ENCODE data around the gene GIGYF2. TPM values are rescaled to one million over a fixed set of nuclear protein-coding genes. Genes with fewer than 3 reads are reported as not detected.
A peak's percentile ranks its signal among the peaks of the same experiment; 100 is the strongest.

GIGYF2 gene
- total RNA-seq, 1 donor from 2014 or later = 46.7 TPM

- DNase-seq (ENCODE audit: low read depth) = no peak
- H3K27me3 ChIP-seq (ENCODE audit: control insufficient read depth, insufficient read depth, low read length) = no peaks in the 10 kb centered on the region
- TF ChIP-seq, protein P1, sequence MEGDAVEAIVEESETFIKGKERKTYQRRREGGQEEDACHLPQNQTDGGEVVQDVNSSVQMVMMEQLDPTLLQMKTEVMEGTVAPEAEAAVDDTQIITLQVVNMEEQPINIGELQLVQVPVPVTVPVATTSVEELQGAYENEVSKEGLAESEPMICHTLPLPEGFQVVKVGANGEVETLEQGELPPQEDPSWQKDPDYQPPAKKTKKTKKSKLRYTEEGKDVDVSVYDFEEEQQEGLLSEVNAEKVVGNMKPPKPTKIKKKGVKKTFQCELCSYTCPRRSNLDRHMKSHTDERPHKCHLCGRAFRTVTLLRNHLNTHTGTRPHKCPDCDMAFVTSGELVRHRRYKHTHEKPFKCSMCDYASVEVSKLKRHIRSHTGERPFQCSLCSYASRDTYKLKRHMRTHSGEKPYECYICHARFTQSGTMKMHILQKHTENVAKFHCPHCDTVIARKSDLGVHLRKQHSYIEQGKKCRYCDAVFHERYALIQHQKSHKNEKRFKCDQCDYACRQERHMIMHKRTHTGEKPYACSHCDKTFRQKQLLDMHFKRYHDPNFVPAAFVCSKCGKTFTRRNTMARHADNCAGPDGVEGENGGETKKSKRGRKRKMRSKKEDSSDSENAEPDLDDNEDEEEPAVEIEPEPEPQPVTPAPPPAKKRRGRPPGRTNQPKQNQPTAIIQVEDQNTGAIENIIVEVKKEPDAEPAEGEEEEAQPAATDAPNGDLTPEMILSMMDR (IDR thresholded peaks at IDR 0.05; ENCODE audit: insufficient read depth, low read length, poor library complexity, severe bottlenecking) = no peak
- H3K36me3 ChIP-seq (ENCODE audit: control insufficient read depth, insufficient read depth, low read length) = peaks cover 2% of the 10 kb centered on the region
- no peak overlapping the region for H3K4me3 ChIP-seq (ENCODE audit: low read depth, low read length)
Observed at GRCh38 chr2:232852676-232853075, 155.5 kb downstream of the GIGYF2 start.

DNA sequence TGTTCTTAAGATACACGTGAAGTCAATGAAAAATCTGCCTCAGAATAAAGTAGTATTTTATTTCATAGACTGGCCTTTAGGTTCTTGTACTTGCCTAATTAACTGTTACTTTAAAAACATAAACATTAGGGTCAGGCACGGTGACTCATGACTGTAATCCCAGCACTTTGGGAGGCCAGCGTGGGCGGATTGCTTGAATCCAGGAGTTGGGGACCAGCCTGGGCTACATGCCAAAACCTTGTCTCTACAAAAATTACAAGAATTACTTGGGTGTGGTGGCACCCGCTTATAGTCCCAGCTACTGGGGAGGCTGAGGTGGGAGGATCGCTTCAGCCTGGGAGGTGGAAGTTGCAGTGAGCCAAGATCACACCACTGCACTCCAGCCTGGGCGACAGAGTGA lies 157.0 kb downstream of the GIGYF2 start:
- H3K27me3 ChIP-seq (ENCODE audit: control insufficient read depth, insufficient read depth, low read length) = no peaks in the 10 kb centered on the region
- no peak for DNase-seq (ENCODE audit: low read depth)
- H3K4me3 ChIP-seq (ENCODE audit: low read depth, low read length) = no peak overlapping the region
- H3K36me3 ChIP-seq (ENCODE audit: control insufficient read depth, insufficient read depth, low read length) = peaks cover 2% of the 10 kb centered on the region
- TF ChIP-seq, protein P1 (IDR thresholded peaks at IDR 0.05; ENCODE audit: insufficient read depth, low read length, poor library complexity, severe bottlenecking) = no peak

DNA sequence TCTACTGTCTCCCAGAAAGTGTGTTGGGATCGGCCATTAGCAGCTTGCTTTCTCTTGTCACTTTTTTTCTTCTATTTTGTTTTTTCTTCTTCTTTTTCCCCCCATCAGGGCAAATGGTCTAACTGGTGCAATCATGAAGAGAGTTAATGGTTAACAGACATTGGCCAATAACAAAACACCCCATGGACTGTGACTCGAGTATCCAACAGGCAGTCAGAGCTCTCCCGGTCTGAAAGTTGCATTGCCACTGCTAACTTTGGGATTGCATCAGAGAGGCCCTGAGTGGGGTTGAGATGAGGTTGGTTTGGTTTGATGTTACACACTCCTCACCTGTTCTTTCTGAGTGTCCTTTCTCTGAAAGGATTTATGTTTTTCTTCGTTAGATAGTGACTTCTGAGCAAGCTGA lies 160.0 kb downstream of the GIGYF2 start:
- H3K27me3 ChIP-seq (ENCODE audit: control insufficient read depth, insufficient read depth, low read length) = no peaks in the 10 kb centered on the region
- peak; percentile 66 for DNase-seq (ENCODE audit: low read depth)
- peaks cover 1% of the 10 kb centered on the region for H3K36me3 ChIP-seq (ENCODE audit: control insufficient read depth, insufficient read depth, low read length)
- TF ChIP-seq, protein P1 (IDR thresholded peaks at IDR 0.05; ENCODE audit: insufficient read depth, low read length, poor library complexity, severe bottlenecking) = no peak
- H3K4me3 ChIP-seq (ENCODE audit: low read depth, low read length) = no peak overlapping the region

DNA sequence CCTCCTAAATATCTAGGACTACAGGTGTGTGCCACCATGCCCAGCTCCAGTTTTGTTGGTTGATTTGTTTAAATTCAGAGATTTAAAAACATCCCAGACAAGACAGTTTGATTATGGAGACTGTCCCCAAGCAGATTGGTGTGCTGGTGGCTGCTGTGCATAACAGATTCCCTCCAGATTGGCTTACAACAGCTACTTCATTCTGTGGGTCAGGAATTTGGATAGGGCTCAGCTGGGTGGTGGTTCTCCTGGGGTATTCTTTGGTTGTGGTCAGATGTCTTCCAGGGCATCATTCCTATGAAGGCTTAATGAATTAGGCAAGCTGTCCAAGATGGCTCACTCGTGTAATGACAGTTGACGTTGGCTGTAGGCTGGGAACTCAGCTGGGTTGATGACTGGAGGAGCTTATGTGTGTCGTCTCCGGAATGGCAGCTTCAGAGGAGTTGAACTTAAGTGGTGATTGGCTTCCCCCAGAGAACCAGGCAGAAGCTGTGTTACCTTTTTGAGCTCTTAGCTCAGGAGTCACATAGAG lies 162.3 kb downstream of the GIGYF2 start:
- peaks cover 1% of the 10 kb centered on the region for H3K36me3 ChIP-seq (ENCODE audit: control insufficient read depth, insufficient read depth, low read length)

DNA sequence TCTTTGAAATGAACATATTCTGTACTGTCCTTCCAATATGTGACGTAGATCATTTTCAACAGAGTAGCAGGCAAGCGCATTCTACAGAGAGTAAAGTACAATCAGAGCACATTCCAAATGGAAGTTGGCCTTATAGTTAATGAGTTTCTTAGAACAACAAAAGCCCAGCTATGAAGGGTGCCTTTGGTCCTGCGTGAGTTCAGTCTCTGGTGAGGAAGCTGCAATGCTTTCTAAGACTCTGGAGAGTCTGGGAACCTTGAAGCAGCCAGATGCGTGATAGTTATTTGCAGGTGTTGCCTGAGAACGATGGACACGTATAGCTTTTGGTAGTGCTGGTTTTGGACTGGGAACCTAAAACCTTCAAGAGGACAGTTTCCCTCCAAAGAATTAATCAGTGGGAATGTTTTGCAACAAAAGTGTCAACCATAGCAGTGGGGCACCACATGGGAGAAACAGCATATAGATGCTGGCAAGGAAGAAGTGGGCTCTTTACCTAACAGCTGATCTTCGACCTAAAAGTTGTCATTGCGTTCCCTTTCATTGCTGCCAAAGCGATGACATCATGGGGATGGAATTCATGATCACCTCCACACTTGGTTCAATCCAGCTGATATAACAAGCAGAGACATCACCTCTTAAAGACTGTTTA lies 163.6 kb downstream of the GIGYF2 start:
- no peaks in the 10 kb centered on the region for H3K27me3 ChIP-seq (ENCODE audit: control insufficient read depth, insufficient read depth, low read length)
- DNase-seq (ENCODE audit: low read depth) = no peak
- TF ChIP-seq, protein P1 (IDR thresholded peaks at IDR 0.05; ENCODE audit: insufficient read depth, low read length, poor library complexity, severe bottlenecking) = no peak
- H3K36me3 ChIP-seq (ENCODE audit: control insufficient read depth, insufficient read depth, low read length) = peaks cover 1% of the 10 kb centered on the region
- no peak overlapping the region for H3K4me3 ChIP-seq (ENCODE audit: low read depth, low read length)

More for the DNA sequence above, 162.3 kb downstream of the GIGYF2 start:
- TF ChIP-seq, protein P1 (IDR thresholded peaks at IDR 0.05; ENCODE audit: insufficient read depth, low read length, poor library complexity, severe bottlenecking) = no peak
- no peak overlapping the region for H3K4me3 ChIP-seq (ENCODE audit: low read depth, low read length)
- no peaks in the 10 kb centered on the region for H3K27me3 ChIP-seq (ENCODE audit: control insufficient read depth, insufficient read depth, low read length)
- no peak for DNase-seq (ENCODE audit: low read depth)

GRCh38 chr2:232861353-232861752 lies 164.2 kb downstream of the GIGYF2 start:
- no peak overlapping the region for H3K4me3 ChIP-seq (ENCODE audit: low read depth, low read length)
- no peaks in the 10 kb centered on the region for H3K27me3 ChIP-seq (ENCODE audit: control insufficient read depth, insufficient read depth, low read length)
- no peak for DNase-seq (ENCODE audit: low read depth)
- TF ChIP-seq, protein P1 (IDR thresholded peaks at IDR 0.05; ENCODE audit: insufficient read depth, low read length, poor library complexity, severe bottlenecking) = no peak
- peaks cover 1% of the 10 kb centered on the region for H3K36me3 ChIP-seq (ENCODE audit: control insufficient read depth, insufficient read depth, low read length)
